ENCODE measurements around the gene TMEM174. TPM values are rescaled to one million over a fixed set of nuclear protein-coding genes. Genes with fewer than 3 reads are reported as not detected.

The TMEM174 gene
- total RNA-seq, 1 donor from 2014 or later = not detected

DNA sequence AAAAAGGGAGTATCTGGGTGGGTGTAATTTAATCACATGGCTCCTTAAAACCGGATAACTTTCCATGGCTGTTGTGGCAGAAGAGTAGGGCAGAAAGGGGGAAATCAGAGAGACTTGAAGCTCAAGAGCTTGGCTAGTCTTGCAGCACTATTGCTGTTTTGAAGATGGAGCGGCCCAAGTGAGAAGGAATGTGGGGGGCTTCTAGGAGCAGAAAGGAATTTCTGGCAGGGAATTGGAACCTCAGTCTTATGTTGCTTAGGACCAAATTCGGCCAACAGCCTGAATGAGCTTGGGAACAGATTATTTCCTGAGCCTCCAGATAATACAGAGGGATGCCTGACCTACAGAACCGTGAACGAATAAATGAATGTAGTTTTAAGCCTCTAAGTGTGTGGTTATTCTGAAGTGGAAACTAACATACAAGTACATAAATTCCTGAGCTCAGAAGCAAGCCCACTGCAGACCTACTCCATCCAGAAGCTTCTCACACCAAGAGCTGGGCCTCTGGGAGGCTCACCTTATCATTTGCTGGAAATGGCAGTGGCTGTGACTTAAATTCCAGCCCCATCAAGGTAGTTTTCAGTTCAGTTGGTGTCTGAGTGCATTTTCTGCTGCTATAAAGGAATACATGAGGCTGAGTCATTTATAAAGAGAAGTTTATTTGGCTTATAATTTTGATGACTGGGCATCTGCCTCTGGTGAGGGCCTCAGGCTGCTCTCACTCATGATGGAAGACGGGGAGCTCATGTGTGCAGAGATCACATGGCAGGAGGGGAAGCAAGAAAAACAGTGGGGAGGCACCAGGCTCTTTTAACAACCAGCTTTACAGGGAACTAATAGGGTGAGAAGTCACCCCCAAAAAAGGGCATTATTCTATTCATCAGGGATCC, 15.3 kb upstream of the TMEM174 start:
- no peaks in the 10 kb centered on the region for H3K36me3 Mint-ChIP-seq (ENCODE audit: low read depth)
- intact Hi-C loops (cut with micrococcal nuclease) = no loop called here
- H3K27ac Mint-ChIP-seq = no peak overlapping the region
- H3K27me3 Mint-ChIP-seq (ENCODE audit: low read depth) = peaks cover 74% of the 10 kb centered on the region
- peaks cover 18% of the 10 kb centered on the region for H3K4me1 Mint-ChIP-seq (ENCODE audit: low read depth)
- no peaks in the 10 kb centered on the region for H3K9me3 Mint-ChIP-seq
- H3K4me3 Mint-ChIP-seq (ENCODE audit: low read depth) = no peak overlapping the region
- no peak for DNase-seq (ENCODE audit: low spot score)

DNA sequence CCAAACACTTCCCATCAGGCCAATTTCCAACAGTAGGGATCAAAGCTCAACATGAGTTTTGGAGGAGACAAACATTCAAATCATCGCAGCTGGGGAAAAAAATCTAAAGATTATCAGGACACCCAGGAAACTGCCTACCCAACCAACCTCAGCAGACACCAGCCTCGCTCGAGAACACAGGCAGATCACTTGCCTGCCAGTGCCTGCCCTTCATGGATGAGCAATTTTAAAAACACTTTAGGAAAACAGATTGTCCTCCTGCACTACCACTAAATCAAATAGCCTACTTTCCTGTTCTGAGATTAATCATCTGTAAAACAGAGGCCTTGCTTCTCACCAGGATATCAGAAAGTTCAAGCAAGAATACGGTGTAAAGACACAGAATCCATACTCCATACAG, 14.7 kb upstream of the TMEM174 start:
- Mint-ChIP-seq H3K36me3 (ENCODE audit: low read depth) (no peaks in the 10 kb centered on the region), H3K4me3 (ENCODE audit: low read depth) (no peak overlapping the region), H3K9me3 (no peaks in the 10 kb centered on the region), H3K27me3 (ENCODE audit: low read depth) (peaks cover 74% of the 10 kb centered on the region), H3K4me1 (ENCODE audit: low read depth) (peaks cover 18% of the 10 kb centered on the region), H3K27ac (no peak overlapping the region)
- DNase-seq (ENCODE audit: low spot score) = no peak
- intact Hi-C loops (cut with micrococcal nuclease) = no loop called here

DNA sequence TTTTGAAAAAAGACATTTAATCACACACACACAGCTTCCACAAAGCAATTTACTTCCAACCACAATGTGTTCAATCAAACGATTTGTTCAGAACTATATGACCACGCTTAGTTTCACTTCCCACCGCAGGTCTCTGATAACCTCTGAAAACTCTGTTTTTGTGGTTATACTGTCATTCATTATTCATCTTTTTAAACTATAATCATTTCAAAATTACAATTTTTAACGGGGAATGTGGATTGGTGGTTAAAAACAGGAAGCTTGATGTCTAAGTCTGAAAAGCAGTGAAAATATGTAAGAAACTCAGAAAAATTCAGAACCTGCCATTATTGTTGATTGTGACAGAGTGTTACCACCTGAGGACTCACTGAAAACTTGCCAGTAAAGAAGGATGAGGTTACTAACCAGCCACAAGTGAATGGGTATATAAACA, 12.7 kb upstream of the TMEM174 start:
- no peak overlapping the region for H3K4me3 Mint-ChIP-seq (ENCODE audit: low read depth)
- DNase-seq (ENCODE audit: low spot score) = peak; percentile 57
- intact Hi-C loops (cut with micrococcal nuclease) = loop anchor here (1.0 to 5.0 kb wide), 2 partner anchors 53 to 203 kb away; partner anchors contain the start of gene FCHO2
- no peaks in the 10 kb centered on the region for H3K9me3 Mint-ChIP-seq
- no peak overlapping the region for H3K27ac Mint-ChIP-seq
- no peaks in the 10 kb centered on the region for H3K36me3 Mint-ChIP-seq (ENCODE audit: low read depth)
- H3K4me1 Mint-ChIP-seq (ENCODE audit: low read depth) = peaks cover 18% of the 10 kb centered on the region
- H3K27me3 Mint-ChIP-seq (ENCODE audit: low read depth) = peaks cover 68% of the 10 kb centered on the region

GRCh38 chr5:73170522-73170921, 2.5 kb upstream of the TMEM174 start:
- Mint-ChIP-seq H3K4me1 (ENCODE audit: low read depth) (no peaks in the 10 kb centered on the region), H3K4me3 (ENCODE audit: low read depth) (no peak overlapping the region), H3K9me3 (no peaks in the 10 kb centered on the region), H3K36me3 (ENCODE audit: low read depth) (no peaks in the 10 kb centered on the region), H3K27me3 (ENCODE audit: low read depth) (peaks cover 82% of the 10 kb centered on the region), H3K27ac (no peak overlapping the region)
- DNase-seq (ENCODE audit: low spot score) = peak; percentile 12
- intact Hi-C loops (cut with micrococcal nuclease) = no loop called here

DNA sequence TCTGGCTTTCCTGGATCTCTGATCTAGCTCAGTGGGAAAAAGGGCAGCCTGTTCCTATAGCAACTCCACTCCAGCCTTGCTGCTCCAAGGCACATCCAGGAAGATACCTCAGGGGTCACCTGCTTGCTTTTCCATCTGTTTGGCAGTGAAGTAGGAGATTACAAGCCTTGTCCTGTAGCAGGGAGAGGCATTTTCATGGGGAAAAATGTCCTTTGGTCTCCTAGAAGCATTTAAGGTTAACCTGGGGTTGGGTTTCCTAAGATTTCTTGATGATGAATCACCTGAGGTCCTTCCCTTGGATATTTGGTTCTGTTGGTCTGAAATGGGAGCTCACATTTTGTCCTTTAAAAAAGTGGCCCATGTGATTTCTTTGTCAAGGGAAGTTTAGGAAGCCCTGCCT, 1.5 kb upstream of the TMEM174 start:
- no peak for DNase-seq (ENCODE audit: low spot score)
- no peaks in the 10 kb centered on the region for H3K4me1 Mint-ChIP-seq (ENCODE audit: low read depth)
- intact Hi-C loops (cut with micrococcal nuclease) = no loop called here
- no peak overlapping the region for H3K4me3 Mint-ChIP-seq (ENCODE audit: low read depth)
- H3K27ac Mint-ChIP-seq = no peak overlapping the region
- peaks cover 79% of the 10 kb centered on the region for H3K27me3 Mint-ChIP-seq (ENCODE audit: low read depth)
- H3K9me3 Mint-ChIP-seq = no peaks in the 10 kb centered on the region
- H3K36me3 Mint-ChIP-seq (ENCODE audit: low read depth) = no peaks in the 10 kb centered on the region

GRCh38 chr5:73174100-73174815, 1.3 kb downstream of the TMEM174 start:
- peaks cover 75% of the 10 kb centered on the region for H3K27me3 Mint-ChIP-seq (ENCODE audit: low read depth)
- intact Hi-C loops (cut with micrococcal nuclease) = no loop called here
- no peak for DNase-seq (ENCODE audit: low spot score)
- no peak overlapping the region for H3K27ac Mint-ChIP-seq
- H3K36me3 Mint-ChIP-seq (ENCODE audit: low read depth) = no peaks in the 10 kb centered on the region
- H3K4me3 Mint-ChIP-seq (ENCODE audit: low read depth) = no peak overlapping the region
- no peaks in the 10 kb centered on the region for H3K9me3 Mint-ChIP-seq
- no peaks in the 10 kb centered on the region for H3K4me1 Mint-ChIP-seq (ENCODE audit: low read depth)

GRCh38 chr5:73176250-73176649, 3.3 kb downstream of the TMEM174 start:
- Mint-ChIP-seq H3K27ac (no peak overlapping the region), H3K36me3 (ENCODE audit: low read depth) (no peaks in the 10 kb centered on the region), H3K4me1 (ENCODE audit: low read depth) (no peaks in the 10 kb centered on the region), H3K4me3 (ENCODE audit: low read depth) (no peak overlapping the region), H3K9me3 (no peaks in the 10 kb centered on the region), H3K27me3 (ENCODE audit: low read depth) (peaks cover 74% of the 10 kb centered on the region)
- no peak for DNase-seq (ENCODE audit: low spot score)
- intact Hi-C loops (cut with micrococcal nuclease) = no loop called here

GRCh38 chr5:73178265-73178664, 5.3 kb downstream of the TMEM174 start:
- no peaks in the 10 kb centered on the region for H3K9me3 Mint-ChIP-seq
- H3K27ac Mint-ChIP-seq = no peak overlapping the region
- H3K27me3 Mint-ChIP-seq (ENCODE audit: low read depth) = peaks cover 64% of the 10 kb centered on the region
- no peak overlapping the region for H3K4me3 Mint-ChIP-seq (ENCODE audit: low read depth)
- DNase-seq (ENCODE audit: low spot score) = no peak
- H3K4me1 Mint-ChIP-seq (ENCODE audit: low read depth) = no peaks in the 10 kb centered on the region
- H3K36me3 Mint-ChIP-seq (ENCODE audit: low read depth) = no peaks in the 10 kb centered on the region
- intact Hi-C loops (cut with micrococcal nuclease) = no loop called here

DNA sequence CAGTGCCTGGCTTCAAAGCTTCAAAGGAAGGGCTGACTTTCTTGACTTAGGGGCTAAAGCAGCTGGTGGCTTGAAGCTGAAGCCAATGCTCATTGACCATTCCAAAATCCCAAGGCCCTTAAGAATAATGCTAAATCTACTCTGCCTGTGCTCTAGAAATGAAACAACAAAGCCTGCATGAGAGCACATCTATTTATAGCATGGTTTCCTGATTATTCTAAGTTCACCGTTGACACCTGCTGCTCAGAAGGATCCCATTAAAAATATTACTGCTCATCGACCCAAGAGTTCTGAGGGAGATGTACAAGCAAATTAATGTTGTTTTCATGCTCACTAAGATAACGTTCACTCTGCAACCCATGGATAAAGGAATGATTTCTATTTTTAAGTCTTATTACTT, 6.7 kb downstream of the TMEM174 start:
- H3K36me3 Mint-ChIP-seq (ENCODE audit: low read depth) = no peaks in the 10 kb centered on the region
- no peak for DNase-seq (ENCODE audit: low spot score)
- H3K9me3 Mint-ChIP-seq = peaks cover 4% of the 10 kb centered on the region
- H3K27ac Mint-ChIP-seq = no peak overlapping the region
- intact Hi-C loops (cut with micrococcal nuclease) = no loop called here
- H3K4me3 Mint-ChIP-seq (ENCODE audit: low read depth) = no peak overlapping the region
- H3K4me1 Mint-ChIP-seq (ENCODE audit: low read depth) = no peaks in the 10 kb centered on the region
- peaks cover 54% of the 10 kb centered on the region for H3K27me3 Mint-ChIP-seq (ENCODE audit: low read depth)

DNA sequence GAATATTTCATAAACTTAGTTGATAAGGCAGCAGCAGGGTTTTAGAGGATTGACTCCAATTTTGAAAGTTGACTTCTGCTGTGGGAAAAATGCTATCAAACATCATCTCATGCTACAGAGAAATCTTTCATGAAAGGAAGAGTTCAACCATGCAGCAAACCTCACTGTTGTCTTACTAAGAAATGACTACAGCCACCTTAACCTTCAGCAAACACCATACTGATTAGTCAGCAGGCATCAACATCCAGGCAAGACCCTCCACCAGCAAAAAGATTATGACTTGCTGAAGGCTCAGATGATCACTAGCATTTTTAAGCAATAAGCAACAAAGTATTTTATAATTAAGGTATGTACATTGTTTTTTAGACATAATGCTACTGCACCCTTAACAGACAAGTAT, 7.6 kb downstream of the TMEM174 start:
- DNase-seq (ENCODE audit: low spot score) = no peak
- Mint-ChIP-seq H3K27ac (no peak overlapping the region), H3K9me3 (peaks cover 4% of the 10 kb centered on the region), H3K4me3 (ENCODE audit: low read depth) (no peak overlapping the region), H3K27me3 (ENCODE audit: low read depth) (peaks cover 52% of the 10 kb centered on the region), H3K4me1 (ENCODE audit: low read depth) (no peaks in the 10 kb centered on the region), H3K36me3 (ENCODE audit: low read depth) (no peaks in the 10 kb centered on the region)
- intact Hi-C loops (cut with micrococcal nuclease) = no loop called here

DNA sequence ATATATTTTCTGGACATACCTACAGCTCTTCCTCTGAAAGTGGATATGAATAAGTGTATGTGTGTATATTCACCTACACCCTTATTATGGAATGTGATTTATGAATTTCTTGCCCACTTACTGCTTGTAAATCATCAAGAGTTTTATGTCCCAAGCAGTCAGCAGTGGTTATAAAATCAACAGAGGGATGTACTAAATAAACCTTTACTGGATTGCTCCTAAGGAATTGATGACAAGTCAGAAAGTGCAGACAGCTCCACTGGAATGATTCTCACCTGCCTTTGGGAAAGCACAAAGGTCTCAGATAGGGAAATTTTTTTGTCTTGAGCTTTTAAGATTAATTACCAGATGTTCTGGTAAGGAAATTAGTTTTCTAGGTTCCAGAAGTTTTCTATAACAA, 9.3 kb downstream of the TMEM174 start:
- H3K4me1 Mint-ChIP-seq (ENCODE audit: low read depth) = no peaks in the 10 kb centered on the region
- DNase-seq (ENCODE audit: low spot score) = no peak
- intact Hi-C loops (cut with micrococcal nuclease) = no loop called here
- H3K9me3 Mint-ChIP-seq = peaks cover 4% of the 10 kb centered on the region
- H3K27me3 Mint-ChIP-seq (ENCODE audit: low read depth) = peaks cover 49% of the 10 kb centered on the region
- H3K4me3 Mint-ChIP-seq (ENCODE audit: low read depth) = no peak overlapping the region
- H3K27ac Mint-ChIP-seq = no peak overlapping the region
- H3K36me3 Mint-ChIP-seq (ENCODE audit: low read depth) = no peaks in the 10 kb centered on the region

- H3K4me3 Mint-ChIP-seq (ENCODE audit: low read depth) = no peak overlapping the region
- intact Hi-C loops (cut with micrococcal nuclease) = no loop called here
- H3K27ac Mint-ChIP-seq = no peak overlapping the region
- DNase-seq (ENCODE audit: low spot score) = no peak
- peaks cover 51% of the 10 kb centered on the region for H3K27me3 Mint-ChIP-seq (ENCODE audit: low read depth)
- H3K9me3 Mint-ChIP-seq = peaks cover 4% of the 10 kb centered on the region
- H3K4me1 Mint-ChIP-seq (ENCODE audit: low read depth) = no peaks in the 10 kb centered on the region
- H3K36me3 Mint-ChIP-seq (ENCODE audit: low read depth) = no peaks in the 10 kb centered on the region
Measured at GRCh38 chr5:73183000-73183399, 10.0 kb downstream of the TMEM174 start.

DNA sequence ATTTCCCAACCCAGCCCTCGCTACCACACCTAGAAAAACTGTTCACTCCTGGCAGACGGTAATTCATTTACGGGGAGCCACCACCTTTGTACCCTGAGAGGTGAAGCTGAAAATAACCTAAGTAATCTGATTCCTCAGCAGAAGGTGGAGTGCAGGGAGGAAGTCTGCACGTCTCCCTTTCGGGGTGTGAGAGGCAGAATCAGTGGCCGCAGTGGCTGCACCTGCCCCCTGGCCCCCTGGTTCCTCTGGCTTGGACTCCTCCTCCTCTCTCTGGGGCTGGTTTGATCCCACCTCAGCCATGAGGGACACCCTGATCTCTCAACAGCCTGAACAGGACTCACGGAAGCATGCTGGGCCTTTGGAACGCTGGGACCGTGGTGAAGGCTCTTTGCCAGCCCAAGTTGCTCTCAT, 10.5 kb downstream of the TMEM174 start:
- intact Hi-C loops (cut with micrococcal nuclease) = no loop called here
- Mint-ChIP-seq H3K4me1 (ENCODE audit: low read depth) (no peaks in the 10 kb centered on the region), H3K9me3 (peaks cover 4% of the 10 kb centered on the region), H3K36me3 (ENCODE audit: low read depth) (no peaks in the 10 kb centered on the region), H3K4me3 (ENCODE audit: low read depth) (no peak overlapping the region), H3K27me3 (ENCODE audit: low read depth) (peaks cover 46% of the 10 kb centered on the region), H3K27ac (no peak overlapping the region)
- DNase-seq (ENCODE audit: low spot score) = no peak
